ENCODE results near the gene MBNL2. TPM values are rescaled to one million over a fixed set of nuclear protein-coding genes. Genes with fewer than 3 reads are reported as not detected.
"Not testable (repeated sequence)": the region's sequence is repeated elsewhere in the genome, so short reads cannot be mapped to it uniquely, and the experiment has no call there.

Gene MBNL2
- polyA plus RNA-seq, 1 experiment: 44.0 TPM

GRCh38 chr13:97346561-97347254, 124.6 kb downstream of the MBNL2 start:
- H3K4me3 ChIP-seq (ENCODE audit: low read depth, low read length): no peak overlapping the region
- POLR2A ChIA-PET: no interaction called here
- no peaks in the 10 kb centered on the region; the same call in 1 of the 2 replicates for H3K9me3 ChIP-seq (ENCODE audit: control insufficient read depth, insufficient read depth, low read length)
- H3K27me3 ChIP-seq (ENCODE audit: control insufficient read depth, insufficient read depth, low read length): no peaks in the 10 kb centered on the region
- no peak for TF ChIP-seq CTCF (IDR thresholded peaks at IDR 0.05; ENCODE audit: low read depth, low read length)
- CTCF ChIA-PET: no interaction called here
- DNase-seq (ENCODE audit: low read depth, low spot score): no peak
- H3K27ac ChIP-seq (ENCODE audit: low read depth, low read length): no peak overlapping the region

GRCh38 chr13:97347255-97347932, 125.3 kb downstream of the MBNL2 start:
- Histone ChIP-seq H3K27ac (ENCODE audit: low read depth, low read length) (no peak overlapping the region), H3K27me3 (ENCODE audit: control insufficient read depth, insufficient read depth, low read length) (no peaks in the 10 kb centered on the region), H3K4me3 (ENCODE audit: low read depth, low read length) (no peak overlapping the region), H3K9me3 (ENCODE audit: control insufficient read depth, insufficient read depth, low read length) (no peaks in the 10 kb centered on the region; the same call in 1 of the 2 replicates)
- TF ChIP-seq CTCF (IDR thresholded peaks at IDR 0.05; ENCODE audit: low read depth, low read length): no peak
- ChIA-PET POLR2A (no interaction called here), CTCF (no interaction called here)
- DNase-seq (ENCODE audit: low read depth, low spot score): no peak

- Histone ChIP-seq H3K27me3 (ENCODE audit: control insufficient read depth, insufficient read depth, low read length) (no peaks in the 10 kb centered on the region), H3K4me3 (ENCODE audit: low read depth, low read length) (no peak overlapping the region), H3K9me3 (ENCODE audit: control insufficient read depth, insufficient read depth, low read length) (no peaks in the 10 kb centered on the region; the same call in 1 of the 2 replicates), H3K27ac (ENCODE audit: low read depth, low read length) (no peak overlapping the region)
- CTCF ChIA-PET: interaction anchor here (0.6 to 2.4 kb wide), 6 partner anchors 11 to 330 kb away, joined by 3 to 17 read pairs (median 4); no protein-coding TSS in a partner anchor
- no peak for DNase-seq (ENCODE audit: low read depth, low spot score)
- POLR2A ChIA-PET: interaction anchor here (0.7 kb wide), 1 partner anchor 84 kb away, joined by 5 read pairs; no protein-coding TSS in a partner anchor
- TF ChIP-seq CTCF (IDR thresholded peaks at IDR 0.05; ENCODE audit: low read depth, low read length): no peak
Observed at GRCh38 chr13:97348569-97349100, 126.5 kb downstream of the MBNL2 start.

GRCh38 chr13:97352012-97352411, 129.9 kb downstream of the MBNL2 start:
- H3K9me3 ChIP-seq (ENCODE audit: control insufficient read depth, insufficient read depth, low read length); H3K27ac ChIP-seq (ENCODE audit: low read depth, low read length); H3K4me3 ChIP-seq (ENCODE audit: low read depth, low read length); POLR2A ChIA-PET; H3K27me3 ChIP-seq (ENCODE audit: control insufficient read depth, insufficient read depth, low read length); DNase-seq (ENCODE audit: low read depth, low spot score): not testable (repeated sequence)
- CTCF ChIA-PET: interaction anchor here (1.0 to 1.9 kb wide), 3 partner anchors 8 to 333 kb away, joined by 3 to 14 read pairs (median 4); no protein-coding TSS in a partner anchor

- no peak for TF ChIP-seq CTCF (IDR thresholded peaks at IDR 0.05; ENCODE audit: low read depth, low read length)
- ChIA-PET POLR2A (no interaction called here), CTCF (interaction anchor here (1.0 to 1.6 kb wide), 2 partner anchors 8 to 243 kb away, joined by 4 to 7 read pairs; no protein-coding TSS in a partner anchor)
- H3K27ac ChIP-seq (ENCODE audit: low read depth, low read length): no peak overlapping the region
- no peaks in the 10 kb centered on the region for H3K9me3 ChIP-seq (ENCODE audit: control insufficient read depth, insufficient read depth, low read length)
- no peak overlapping the region for H3K4me3 ChIP-seq (ENCODE audit: low read depth, low read length)
- DNase-seq (ENCODE audit: low read depth, low spot score): no peak
- H3K27me3 ChIP-seq (ENCODE audit: control insufficient read depth, insufficient read depth, low read length): no peaks in the 10 kb centered on the region
Observed at GRCh38 chr13:97352815-97353214, 130.7 kb downstream of the MBNL2 start.
